ENCODE measurements around the gene TRPV2. TPM values are rescaled to one million over a fixed set of nuclear protein-coding genes. Genes with fewer than 3 reads are reported as not detected.

The TRPV2 gene
- total RNA-seq, 1 donor from 2014 or later, result 46.8 TPM

DNA sequence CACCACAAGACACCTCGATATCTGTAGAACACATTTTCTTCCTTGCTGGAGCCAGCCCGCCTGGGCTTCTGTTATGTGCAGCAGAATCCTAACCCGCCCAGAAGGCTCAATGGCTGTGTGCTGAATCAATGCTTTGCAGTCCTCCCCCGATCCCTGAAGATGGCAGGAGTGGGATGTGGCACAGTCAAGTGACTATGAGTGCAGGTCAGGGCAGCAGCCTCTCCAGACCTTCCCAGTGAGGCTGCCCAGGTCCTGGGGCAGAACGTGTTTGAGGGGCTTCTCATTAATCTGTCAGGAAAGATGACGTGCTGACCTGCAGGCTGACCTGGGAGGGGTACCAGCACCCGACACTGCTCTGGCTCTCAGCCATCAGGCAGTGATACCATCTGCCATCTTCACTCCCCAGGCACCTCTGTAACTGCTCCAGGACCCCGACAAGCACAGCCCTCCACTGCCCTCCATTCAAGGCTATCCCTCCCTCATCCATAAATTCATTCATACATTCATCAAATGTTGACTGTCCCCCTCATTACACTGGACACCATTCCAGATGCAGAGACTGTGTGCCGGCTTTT, 41.5 kb downstream of the TRPV2 start:
- DNase-seq (ENCODE audit: low spot score), result no peak
- intact Hi-C loops (cut with micrococcal nuclease), result no loop called here
- Mint-ChIP-seq H3K27ac (peak overlapping the region; percentile 46), H3K4me1 (ENCODE audit: low read depth) (no peaks in the 10 kb centered on the region), H3K9me3 (no peaks in the 10 kb centered on the region), H3K27me3 (ENCODE audit: low read depth) (no peaks in the 10 kb centered on the region), H3K4me3 (ENCODE audit: low read depth) (no peak overlapping the region), H3K36me3 (ENCODE audit: low read depth) (peaks cover 22% of the 10 kb centered on the region)

DNA sequence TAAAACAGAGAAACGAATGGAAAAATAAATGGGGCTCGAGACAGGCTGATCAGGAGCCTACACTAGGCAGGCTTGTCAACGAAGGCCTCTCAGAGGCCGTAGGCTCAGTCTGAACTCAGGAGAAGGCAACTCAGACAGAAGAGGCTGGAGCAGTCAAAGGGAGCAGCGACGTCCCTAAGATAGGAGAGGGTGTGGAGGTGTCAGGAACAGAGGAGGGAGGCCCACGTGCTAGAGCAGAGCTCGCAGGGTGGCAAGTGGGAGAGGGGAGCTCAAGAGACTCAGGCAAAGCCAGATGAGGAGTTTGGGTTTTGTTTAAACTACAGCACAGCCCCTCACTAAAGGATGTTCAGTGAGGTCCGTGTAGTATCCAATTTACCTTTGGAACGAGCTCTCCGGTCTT, 43.9 kb downstream of the TRPV2 start:
- Mint-ChIP-seq H3K4me1 (ENCODE audit: low read depth) (no peaks in the 10 kb centered on the region), H3K27me3 (ENCODE audit: low read depth) (no peaks in the 10 kb centered on the region), H3K9me3 (no peaks in the 10 kb centered on the region), H3K4me3 (ENCODE audit: low read depth) (no peak overlapping the region), H3K36me3 (ENCODE audit: low read depth) (peaks cover 15% of the 10 kb centered on the region), H3K27ac (no peak overlapping the region)
- DNase-seq (ENCODE audit: low spot score), result no peak
- intact Hi-C loops (cut with micrococcal nuclease), result no loop called here

DNA sequence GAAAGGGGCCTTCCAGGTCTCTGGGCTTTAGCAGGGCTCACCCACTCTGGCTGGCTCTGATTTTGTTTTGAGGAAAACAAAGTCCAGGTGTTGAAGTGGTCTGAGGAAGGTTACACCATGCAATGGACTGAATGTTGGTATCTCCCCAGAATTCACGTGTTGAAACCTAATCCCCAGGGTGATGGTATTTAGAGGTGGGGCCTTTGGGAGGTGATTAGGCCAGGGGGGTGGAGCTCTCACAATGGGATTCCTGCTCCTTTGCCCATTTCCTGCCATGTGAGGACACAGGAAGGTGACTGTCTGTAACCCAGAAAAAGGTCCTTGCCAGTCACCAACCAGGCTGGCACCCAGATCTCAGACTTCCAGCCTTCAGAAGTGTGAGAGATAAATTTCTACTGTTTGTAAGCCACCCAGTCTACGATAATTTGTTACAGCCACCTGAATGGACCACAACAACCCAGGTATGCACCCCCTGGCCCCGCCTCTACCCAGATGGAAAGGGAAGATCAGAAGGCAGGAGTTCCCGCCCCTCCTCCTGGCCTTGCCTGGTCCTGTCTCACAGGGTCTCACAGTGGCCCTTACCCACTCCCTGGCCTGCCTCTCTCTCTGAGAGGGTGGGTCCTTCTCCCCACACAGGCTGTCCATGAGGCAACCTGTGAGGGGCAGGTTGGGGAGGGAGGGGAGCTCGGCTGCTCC, 44.6 kb downstream of the TRPV2 start:
- Mint-ChIP-seq H3K9me3 (no peaks in the 10 kb centered on the region), H3K27me3 (ENCODE audit: low read depth) (no peaks in the 10 kb centered on the region), H3K27ac (no peak overlapping the region), H3K4me1 (ENCODE audit: low read depth) (no peaks in the 10 kb centered on the region), H3K36me3 (ENCODE audit: low read depth) (peaks cover 15% of the 10 kb centered on the region), H3K4me3 (ENCODE audit: low read depth) (no peak overlapping the region)
- intact Hi-C loops (cut with micrococcal nuclease), result no loop called here
- no peak for DNase-seq (ENCODE audit: low spot score)

DNA sequence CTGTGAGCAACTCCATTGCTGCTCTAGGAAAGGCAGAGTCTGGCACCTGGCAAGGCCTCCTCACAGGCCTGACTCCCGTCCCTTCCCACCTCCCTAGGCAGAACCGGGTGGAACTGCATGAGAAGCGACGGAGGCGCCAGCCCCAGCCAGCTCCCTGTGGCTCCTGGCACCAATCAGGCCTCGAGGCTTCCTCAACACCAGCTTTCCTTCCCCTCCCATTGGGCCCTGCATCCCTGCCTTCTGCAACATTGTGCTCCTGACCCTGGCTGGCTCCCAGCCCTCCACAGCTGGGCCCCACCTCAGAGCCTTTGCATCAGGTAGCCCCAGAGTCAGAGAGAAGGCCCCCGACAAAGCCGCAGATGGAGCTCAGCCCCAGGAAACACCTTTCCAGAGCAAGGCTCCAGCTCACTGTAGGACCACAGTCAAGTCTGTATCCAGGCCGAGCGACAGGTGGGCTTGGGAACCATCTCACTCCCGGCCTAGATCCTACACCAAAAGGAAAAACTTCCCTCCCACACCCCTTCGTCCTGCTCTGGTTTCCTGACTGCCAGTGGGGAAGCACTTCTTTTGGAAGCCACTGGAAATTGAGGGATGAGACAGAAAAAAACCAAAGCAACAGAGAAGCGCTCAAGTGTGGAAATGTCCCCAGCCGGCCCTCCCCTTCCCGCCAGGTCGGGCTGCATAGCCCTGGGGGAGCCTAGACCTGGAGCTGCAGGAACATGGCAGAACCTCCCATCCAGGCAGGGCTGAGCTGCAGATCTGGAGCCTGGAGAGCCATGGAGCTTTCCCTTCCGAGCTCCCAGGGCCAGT, 45.6 kb downstream of the TRPV2 start:
- DNase-seq (ENCODE audit: low spot score), result no peak
- Mint-ChIP-seq H3K9me3 (no peaks in the 10 kb centered on the region), H3K27me3 (ENCODE audit: low read depth) (no peaks in the 10 kb centered on the region), H3K27ac (no peak overlapping the region), H3K4me1 (ENCODE audit: low read depth) (no peaks in the 10 kb centered on the region), H3K4me3 (ENCODE audit: low read depth) (no peak overlapping the region), H3K36me3 (ENCODE audit: low read depth) (peaks cover 15% of the 10 kb centered on the region)
- intact Hi-C loops (cut with micrococcal nuclease), result no loop called here

DNA sequence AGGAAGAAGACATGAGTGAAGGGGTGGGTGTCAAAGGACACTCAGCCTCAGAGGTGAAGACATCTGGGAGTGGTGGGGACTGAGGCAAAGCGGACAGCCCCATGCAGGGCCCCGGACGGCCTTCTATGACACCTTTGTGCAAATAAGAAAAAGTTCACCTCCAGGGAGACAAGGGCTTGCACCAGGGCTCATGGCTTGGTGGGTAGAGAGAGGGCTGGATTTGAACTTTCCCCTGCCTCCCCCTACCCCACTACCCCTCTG, 46.2 kb downstream of the TRPV2 start:
- Mint-ChIP-seq H3K27ac (no peak overlapping the region), H3K9me3 (no peaks in the 10 kb centered on the region), H3K27me3 (ENCODE audit: low read depth) (no peaks in the 10 kb centered on the region), H3K4me3 (ENCODE audit: low read depth) (no peak overlapping the region), H3K4me1 (ENCODE audit: low read depth) (no peaks in the 10 kb centered on the region), H3K36me3 (ENCODE audit: low read depth) (peaks cover 10% of the 10 kb centered on the region)
- DNase-seq (ENCODE audit: low spot score), result no peak
- intact Hi-C loops (cut with micrococcal nuclease), result no loop called here

DNA sequence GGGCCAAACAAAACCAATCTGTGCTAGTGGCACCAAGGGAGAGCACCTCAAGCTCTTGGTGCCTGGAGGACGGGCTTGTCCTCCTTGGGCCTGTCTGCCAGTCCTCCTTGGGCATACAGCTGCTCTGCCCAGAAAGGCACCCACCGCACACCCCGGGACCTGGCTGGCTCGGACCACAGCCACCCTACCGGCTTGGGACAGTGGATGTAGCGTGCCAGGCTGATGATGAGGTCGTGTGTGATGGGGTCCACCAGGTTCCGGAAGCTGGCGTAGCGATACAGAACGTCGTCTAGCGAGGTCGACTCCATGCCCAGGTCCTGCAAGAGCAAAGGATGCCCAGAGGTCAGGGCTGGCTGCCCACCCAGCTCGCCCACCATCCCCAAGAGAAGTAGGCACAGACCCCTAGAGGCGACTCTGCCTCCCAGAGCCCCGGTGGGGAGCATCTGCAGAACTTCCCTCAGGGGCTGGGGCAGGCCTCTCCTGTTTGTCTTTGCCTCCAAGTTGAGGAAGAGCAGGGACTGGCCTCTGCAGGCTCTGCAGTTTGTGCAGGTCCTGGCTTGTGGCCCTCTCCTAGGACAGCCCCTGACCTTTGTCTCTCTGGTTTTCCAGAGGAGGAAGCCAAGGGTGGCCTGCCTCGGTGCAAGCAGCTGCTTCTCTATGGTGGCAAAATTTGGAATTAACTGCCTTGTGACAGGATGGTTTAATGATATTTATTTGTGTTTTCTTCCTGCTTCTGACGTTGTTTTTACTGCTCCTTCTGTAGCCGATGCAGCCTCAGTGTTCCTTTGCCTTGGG, 46.9 kb downstream of the TRPV2 start:
- H3K4me1 Mint-ChIP-seq (ENCODE audit: low read depth), result no peaks in the 10 kb centered on the region
- H3K27ac Mint-ChIP-seq, result no peak overlapping the region
- DNase-seq (ENCODE audit: low spot score), result no peak
- intact Hi-C loops (cut with micrococcal nuclease), result no loop called here
- H3K36me3 Mint-ChIP-seq (ENCODE audit: low read depth), result peaks cover 10% of the 10 kb centered on the region
- H3K4me3 Mint-ChIP-seq (ENCODE audit: low read depth), result no peak overlapping the region
- no peaks in the 10 kb centered on the region for H3K9me3 Mint-ChIP-seq
- H3K27me3 Mint-ChIP-seq (ENCODE audit: low read depth), result no peaks in the 10 kb centered on the region

DNA sequence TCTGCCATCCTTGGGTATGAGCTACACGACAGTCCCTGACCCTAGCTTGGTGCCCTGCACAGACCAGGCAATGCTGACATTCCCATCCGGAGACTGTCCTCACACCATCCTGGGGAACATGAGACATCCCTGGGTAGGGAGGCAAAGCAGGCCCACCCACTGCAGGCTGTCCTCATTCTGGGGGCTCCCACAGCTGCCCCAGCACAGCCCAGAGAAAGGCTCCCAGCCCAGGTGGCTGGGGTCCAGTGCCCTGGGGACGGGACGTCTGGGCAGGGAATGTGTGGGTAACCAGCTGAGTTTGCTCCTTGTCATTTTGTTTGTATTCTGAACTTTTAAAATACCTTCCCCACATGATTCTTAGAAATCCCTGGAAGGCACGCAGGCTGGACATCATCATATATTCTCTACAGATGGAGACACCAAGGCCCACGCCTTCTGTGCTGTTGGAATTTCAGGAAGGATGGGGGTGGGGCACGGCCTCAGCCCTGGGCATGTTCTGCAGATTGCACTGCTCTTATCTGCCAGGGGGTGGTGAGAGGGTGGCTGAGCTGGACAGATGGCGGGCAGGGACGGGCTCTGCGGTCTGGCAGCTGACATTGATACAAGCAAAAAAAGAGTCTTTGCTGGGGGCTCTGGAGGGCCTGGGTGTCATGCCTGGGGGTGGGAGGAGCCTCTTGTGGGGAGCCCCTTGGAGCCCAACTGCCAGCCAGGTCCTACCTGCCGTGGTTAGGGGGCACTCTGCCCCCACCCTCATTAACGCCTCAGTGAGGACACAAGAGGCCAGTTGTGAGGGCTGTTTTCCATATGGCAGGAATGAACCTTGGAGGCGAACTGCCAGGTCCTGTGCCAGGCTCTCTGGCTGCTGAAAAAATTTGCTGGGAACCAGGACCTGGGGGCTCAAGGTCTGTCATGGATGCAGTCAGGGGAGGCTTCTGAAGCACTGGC, 48.3 kb downstream of the TRPV2 start:
- H3K36me3 Mint-ChIP-seq (ENCODE audit: low read depth), result peaks cover 10% of the 10 kb centered on the region
- H3K4me1 Mint-ChIP-seq (ENCODE audit: low read depth), result no peaks in the 10 kb centered on the region
- H3K27me3 Mint-ChIP-seq (ENCODE audit: low read depth), result no peaks in the 10 kb centered on the region
- H3K4me3 Mint-ChIP-seq (ENCODE audit: low read depth), result no peak overlapping the region
- no peaks in the 10 kb centered on the region for H3K9me3 Mint-ChIP-seq
- no peak for DNase-seq (ENCODE audit: low spot score)
- no peak overlapping the region for H3K27ac Mint-ChIP-seq
- intact Hi-C loops (cut with micrococcal nuclease), result no loop called here

DNA sequence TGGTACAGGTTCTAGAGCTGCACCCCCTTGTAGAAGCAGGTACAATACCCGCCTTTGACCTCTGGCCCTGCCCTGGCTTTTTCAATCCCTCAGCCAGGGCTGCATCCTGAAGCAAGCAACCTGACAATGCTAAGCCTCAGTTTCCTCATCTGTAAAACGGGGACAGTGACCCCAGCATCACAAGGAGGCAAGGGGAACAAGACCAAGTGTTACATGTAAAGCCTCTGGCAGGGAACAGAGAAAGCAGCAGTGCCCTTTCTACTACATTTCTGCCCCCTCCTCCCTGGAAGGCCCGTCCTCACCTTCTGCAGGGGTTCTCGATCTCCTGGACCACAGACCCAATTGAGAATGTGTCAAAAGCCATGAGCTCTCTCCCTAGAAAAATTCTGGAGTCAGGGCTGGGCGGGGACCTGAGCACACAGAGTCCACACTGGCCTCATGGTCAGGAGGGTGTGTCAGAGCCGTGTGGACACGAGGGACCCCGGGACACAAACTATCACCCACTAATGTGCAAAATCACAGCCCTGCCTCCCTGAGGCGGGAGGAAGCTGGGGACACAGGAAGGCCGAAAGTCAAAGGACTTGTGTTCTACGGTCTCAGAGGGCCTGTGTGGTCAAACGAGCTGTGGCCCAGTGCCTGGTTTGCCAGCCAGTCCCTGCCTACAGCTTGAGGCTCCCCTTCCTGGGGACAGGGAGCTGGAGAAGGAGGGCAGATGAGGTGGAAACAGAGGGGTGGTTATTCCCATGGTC, 49.1 kb downstream of the TRPV2 start:
- Mint-ChIP-seq H3K27ac (no peak overlapping the region), H3K4me3 (ENCODE audit: low read depth) (no peak overlapping the region), H3K9me3 (no peaks in the 10 kb centered on the region), H3K4me1 (ENCODE audit: low read depth) (no peaks in the 10 kb centered on the region), H3K36me3 (ENCODE audit: low read depth) (peaks cover 7% of the 10 kb centered on the region), H3K27me3 (ENCODE audit: low read depth) (no peaks in the 10 kb centered on the region)
- DNase-seq (ENCODE audit: low spot score), result no peak
- intact Hi-C loops (cut with micrococcal nuclease), result no loop called here

DNA sequence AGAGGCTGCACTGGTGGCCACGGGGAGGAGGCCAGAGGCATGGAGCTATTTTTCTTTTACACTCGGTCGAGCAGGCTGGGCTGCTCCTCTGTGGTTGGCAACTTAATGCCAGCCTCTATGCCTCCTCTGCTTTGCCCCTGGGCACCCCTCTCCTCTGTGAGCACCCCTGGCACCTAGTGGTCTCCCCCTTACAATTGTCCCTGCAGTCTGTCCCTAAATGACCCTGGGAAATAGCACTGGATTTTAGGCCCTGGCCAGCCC, 49.6 kb downstream of the TRPV2 start:
- no peaks in the 10 kb centered on the region for H3K4me1 Mint-ChIP-seq (ENCODE audit: low read depth)
- H3K9me3 Mint-ChIP-seq, result no peaks in the 10 kb centered on the region
- intact Hi-C loops (cut with micrococcal nuclease), result no loop called here
- DNase-seq (ENCODE audit: low spot score), result no peak
- H3K27me3 Mint-ChIP-seq (ENCODE audit: low read depth), result no peaks in the 10 kb centered on the region
- H3K27ac Mint-ChIP-seq, result no peak overlapping the region
- no peak overlapping the region for H3K4me3 Mint-ChIP-seq (ENCODE audit: low read depth)
- H3K36me3 Mint-ChIP-seq (ENCODE audit: low read depth), result peaks cover 7% of the 10 kb centered on the region

DNA sequence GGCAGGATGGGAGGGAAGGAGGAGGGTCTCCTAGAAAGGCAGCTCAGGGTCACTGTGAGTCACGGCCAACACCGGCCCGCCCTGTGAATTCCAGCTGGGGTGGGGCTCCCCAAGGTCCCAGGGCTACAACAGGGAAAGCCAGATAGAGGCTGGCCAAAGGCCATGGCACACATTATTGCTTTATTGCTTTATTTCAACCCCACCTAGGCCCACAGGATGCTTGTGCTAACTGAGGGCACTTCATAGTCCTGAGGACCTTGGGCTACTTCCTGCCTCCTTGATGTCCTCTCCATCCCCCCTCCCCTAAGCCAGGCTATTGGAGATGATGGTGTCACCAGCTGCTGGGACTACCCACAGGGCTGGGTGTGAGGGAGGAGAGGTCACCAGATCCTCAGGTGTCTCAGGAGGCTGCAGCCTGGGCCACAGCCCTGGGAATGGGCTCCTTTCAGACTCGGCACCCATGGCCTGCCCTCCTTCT, 50.5 kb downstream of the TRPV2 start:
- intact Hi-C loops (cut with micrococcal nuclease), result no loop called here
- no peaks in the 10 kb centered on the region for H3K27me3 Mint-ChIP-seq (ENCODE audit: low read depth)
- H3K4me3 Mint-ChIP-seq (ENCODE audit: low read depth), result no peak overlapping the region
- H3K4me1 Mint-ChIP-seq (ENCODE audit: low read depth), result no peaks in the 10 kb centered on the region
- no peaks in the 10 kb centered on the region for H3K9me3 Mint-ChIP-seq
- H3K36me3 Mint-ChIP-seq (ENCODE audit: low read depth), result peaks cover 5% of the 10 kb centered on the region
- no peak overlapping the region for H3K27ac Mint-ChIP-seq
- no peak for DNase-seq (ENCODE audit: low spot score)

DNA sequence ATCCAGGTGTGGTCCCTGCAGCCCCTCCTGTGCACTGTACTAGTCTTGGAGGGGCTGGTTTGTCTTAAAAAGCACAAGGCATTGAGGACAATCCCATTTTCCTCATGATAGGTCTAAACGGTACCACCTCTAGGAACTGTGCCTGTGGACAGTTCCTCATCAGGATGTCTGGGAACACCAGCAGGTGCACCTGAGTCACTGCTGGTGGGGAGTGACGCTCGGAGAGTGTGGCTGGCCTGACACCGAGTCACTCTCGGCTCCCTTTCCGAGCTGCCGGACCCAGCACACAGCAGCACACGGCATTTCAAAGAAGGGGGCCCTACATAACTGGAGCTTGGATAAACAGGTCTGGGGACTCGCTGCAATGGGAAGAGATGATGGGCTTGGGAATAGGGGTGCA, 51.0 kb downstream of the TRPV2 start:
- Mint-ChIP-seq H3K27me3 (ENCODE audit: low read depth) (no peaks in the 10 kb centered on the region), H3K4me3 (ENCODE audit: low read depth) (no peak overlapping the region)

DNA sequence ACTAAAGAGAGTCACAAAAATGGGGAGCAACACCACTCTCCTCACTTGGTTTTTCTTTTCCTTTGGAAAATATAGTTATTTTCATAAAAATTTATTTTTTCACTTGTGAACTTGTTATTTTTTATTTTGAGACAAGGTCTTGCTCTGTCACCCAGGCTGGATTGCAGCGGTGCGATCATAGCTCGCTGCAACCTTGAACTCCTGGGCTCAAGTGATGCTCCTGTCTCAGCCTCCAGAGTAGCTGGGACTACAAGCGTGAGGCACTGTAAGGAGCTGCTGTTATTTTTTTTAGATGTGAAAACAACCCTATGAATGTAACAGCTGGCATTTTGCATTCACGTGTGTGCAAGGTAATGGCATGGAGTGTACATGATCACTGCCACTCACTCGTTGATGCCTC, 51.7 kb downstream of the TRPV2 start:
- Mint-ChIP-seq H3K4me1 (ENCODE audit: low read depth) (no peaks in the 10 kb centered on the region), H3K27me3 (ENCODE audit: low read depth) (no peaks in the 10 kb centered on the region), H3K36me3 (ENCODE audit: low read depth) (peaks cover 3% of the 10 kb centered on the region), H3K4me3 (ENCODE audit: low read depth) (no peak overlapping the region), H3K27ac (no peak overlapping the region), H3K9me3 (no peaks in the 10 kb centered on the region)
- intact Hi-C loops (cut with micrococcal nuclease), result no loop called here
- no peak for DNase-seq (ENCODE audit: low spot score)

More for the DNA sequence above, 51.0 kb downstream of the TRPV2 start:
- no peaks in the 10 kb centered on the region for H3K9me3 Mint-ChIP-seq
- DNase-seq (ENCODE audit: low spot score), result no peak
- intact Hi-C loops (cut with micrococcal nuclease), result no loop called here
- no peak overlapping the region for H3K27ac Mint-ChIP-seq
- H3K36me3 Mint-ChIP-seq (ENCODE audit: low read depth), result peaks cover 3% of the 10 kb centered on the region
- no peaks in the 10 kb centered on the region for H3K4me1 Mint-ChIP-seq (ENCODE audit: low read depth)

All from activated T-helper 2 cell treated with anti-CD3 and anti-CD28 coated beads, Interferon-gamma antibody, Interleukin-2, Interleukin-4, amounts not matched to agents 10 μg/mL and 5 μg/mL and 100 μg/mL, durations not matched to agents 14 hours and 24 hours and 36 hours (primary cell).